GM12874 (cell line): Measurements from ENCODE around the gene VPS9D1.

Source experiments
- CTCF ChIP-seq: IDR thresholded peaks from 2 replicates; pipeline ENCODE4 v1.5.1; 2011; ENCODE audit warnings: low read depth, mild to moderate bottlenecking, control low read depth, low read length, moderate library complexity; ENCODE audit not compliant: insufficient read depth

The VPS9D1 gene

DNA sequence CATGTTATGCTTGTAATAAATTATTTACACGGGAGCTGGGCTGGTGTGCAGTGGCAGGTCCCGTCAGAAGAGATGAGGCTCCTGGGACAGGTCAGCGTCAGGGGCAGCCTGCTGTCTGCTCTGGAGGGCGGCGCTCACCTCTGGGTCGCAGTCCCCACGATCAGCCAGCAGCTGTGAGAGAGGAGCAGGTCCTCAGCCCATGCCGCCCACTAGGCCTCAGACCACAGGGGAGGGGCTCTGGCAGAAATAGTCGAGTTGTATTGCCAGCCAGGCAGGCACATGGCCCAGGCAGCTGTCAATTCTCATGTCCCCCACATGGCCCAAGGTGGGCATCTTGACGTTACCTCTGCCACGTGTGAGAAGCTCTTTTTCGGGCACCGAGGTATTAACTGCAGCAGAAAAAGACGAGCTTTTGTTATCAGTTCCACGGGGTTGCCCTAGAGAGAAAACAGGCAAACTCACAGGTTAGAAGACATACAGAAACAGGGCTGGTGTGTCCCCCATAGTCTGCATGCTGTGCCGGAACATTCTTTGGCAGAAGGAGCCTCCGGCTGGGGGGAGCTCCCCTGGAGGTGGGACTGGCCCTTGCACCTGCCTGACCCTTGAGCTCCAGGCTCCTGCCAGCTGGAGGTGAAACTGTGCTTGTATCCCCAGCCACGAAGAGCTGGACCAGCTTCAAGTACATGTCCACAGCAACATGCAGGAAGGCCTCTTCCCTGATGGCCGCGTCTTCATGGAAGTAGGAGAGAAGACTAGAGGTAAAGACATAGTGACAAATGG, 18.0 kb upstream of the VPS9D1 start:
- no peak for TF ChIP-seq CTCF

GRCh38 chr16:89738072-89738377, 17.3 kb upstream of the VPS9D1 start:
- no peak for TF ChIP-seq CTCF

- no peak for TF ChIP-seq CTCF
These were observed 16.8 kb upstream of the VPS9D1 start for GRCh38 chr16:89737341-89738071.

GRCh38 chr16:89736554-89736953, 15.9 kb upstream of the VPS9D1 start:
- TF ChIP-seq CTCF: no peak

GRCh38 chr16:89733792-89734191, 13.1 kb upstream of the VPS9D1 start:
- no peak for TF ChIP-seq CTCF

DNA sequence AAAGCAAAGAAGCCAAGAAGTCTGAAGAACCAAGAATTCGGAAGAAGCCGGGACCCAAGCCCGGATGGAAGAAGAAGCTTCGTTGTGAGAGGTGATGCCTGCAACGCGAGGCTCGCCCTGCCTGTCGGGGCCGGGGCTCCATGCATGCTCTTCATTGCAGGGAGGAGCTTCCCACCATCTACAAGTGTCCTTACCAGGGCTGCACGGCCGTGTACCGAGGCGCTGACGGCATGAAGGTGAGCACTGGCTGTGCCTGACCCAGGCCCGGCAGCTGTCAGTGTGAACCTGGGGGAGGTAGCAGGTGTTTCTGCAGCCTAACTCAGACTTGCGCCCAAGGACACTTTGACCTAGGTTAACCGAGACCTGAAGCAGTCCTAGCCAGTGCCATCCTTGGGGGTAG, 12.6 kb upstream of the VPS9D1 start:
- no peak for TF ChIP-seq CTCF

GRCh38 chr16:89732918-89733242, 12.2 kb upstream of the VPS9D1 start:
- TF ChIP-seq CTCF: no peak
